Coronary artery (tissue), 2 donors: Measurements from ENCODE around the gene VGF.

Experiments used
- DNase-seq: peaks from one replicate; pipeline ENCODE4 v3.0.0-alpha.2; 2017; ENCODE audit warnings: low spot score
- H3K27ac ChIP-seq, 2 donors: fragments of 200-600 bp; sonication (generic); one replicate each; pipeline ENCODE4 v1.5.1; 2016 to 2019
- H3K4me3 ChIP-seq: fragments of 200-600 bp; sonication (generic); 2 replicates; pipeline ENCODE4 v1.5.1; 2016; ENCODE audit warnings: mild to moderate bottlenecking, moderate library complexity
- TF ChIP-seq, protein P1 (sequence below): fragments of 200-600 bp; sonication (generic); IDR thresholded peaks from one replicate; pipeline ENCODE4 v1.5.1; 2019; ENCODE audit warnings: antibody characterized with exemption

Gene VGF

DNA sequence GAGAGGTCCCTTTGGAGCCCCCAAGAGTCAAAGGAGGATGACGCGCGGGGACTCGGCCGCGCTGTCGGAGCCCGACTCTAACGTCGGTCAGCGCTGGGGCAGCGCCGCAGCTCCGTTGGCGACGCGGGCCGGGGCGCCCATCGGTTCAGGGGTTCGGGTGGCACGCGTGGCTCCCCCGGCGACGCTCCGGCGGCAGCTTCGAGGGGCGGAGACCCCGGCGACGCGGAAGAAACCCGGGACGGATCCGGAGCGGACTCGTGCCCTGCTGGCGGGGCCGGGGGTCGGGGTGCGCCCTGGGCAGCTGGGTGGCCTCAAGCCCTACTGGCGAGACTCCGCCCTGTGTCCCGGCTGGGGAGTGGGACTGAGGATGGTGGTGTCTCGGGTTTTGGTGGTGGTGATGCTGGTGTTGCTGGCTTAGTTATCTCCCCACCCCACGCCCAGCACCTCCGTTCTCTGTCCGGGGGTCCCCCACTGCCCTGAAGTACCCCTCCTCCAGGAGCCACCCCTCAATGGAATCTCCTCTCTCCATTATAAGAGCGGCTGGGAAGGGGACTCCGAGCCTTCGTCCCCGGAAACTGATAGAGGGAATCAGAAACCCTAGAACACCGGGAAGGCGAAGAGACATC, 14.9 kb upstream of the VGF start, which contains the start of gene NAT16:
Gene NAT16, minus strand, starts transcription at position 164 of the 626 bp plus-strand sequence. CDS start 5,486 bp downstream, outside the sequence.
- peak within 1 kb of the TSS; percentile 22 for H3K4me3 ChIP-seq
- no peak for DNase-seq
- TF ChIP-seq, protein P1, sequence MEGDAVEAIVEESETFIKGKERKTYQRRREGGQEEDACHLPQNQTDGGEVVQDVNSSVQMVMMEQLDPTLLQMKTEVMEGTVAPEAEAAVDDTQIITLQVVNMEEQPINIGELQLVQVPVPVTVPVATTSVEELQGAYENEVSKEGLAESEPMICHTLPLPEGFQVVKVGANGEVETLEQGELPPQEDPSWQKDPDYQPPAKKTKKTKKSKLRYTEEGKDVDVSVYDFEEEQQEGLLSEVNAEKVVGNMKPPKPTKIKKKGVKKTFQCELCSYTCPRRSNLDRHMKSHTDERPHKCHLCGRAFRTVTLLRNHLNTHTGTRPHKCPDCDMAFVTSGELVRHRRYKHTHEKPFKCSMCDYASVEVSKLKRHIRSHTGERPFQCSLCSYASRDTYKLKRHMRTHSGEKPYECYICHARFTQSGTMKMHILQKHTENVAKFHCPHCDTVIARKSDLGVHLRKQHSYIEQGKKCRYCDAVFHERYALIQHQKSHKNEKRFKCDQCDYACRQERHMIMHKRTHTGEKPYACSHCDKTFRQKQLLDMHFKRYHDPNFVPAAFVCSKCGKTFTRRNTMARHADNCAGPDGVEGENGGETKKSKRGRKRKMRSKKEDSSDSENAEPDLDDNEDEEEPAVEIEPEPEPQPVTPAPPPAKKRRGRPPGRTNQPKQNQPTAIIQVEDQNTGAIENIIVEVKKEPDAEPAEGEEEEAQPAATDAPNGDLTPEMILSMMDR: no peak
- no peak within 1 kb of the TSS for H3K27ac ChIP-seq

DNA sequence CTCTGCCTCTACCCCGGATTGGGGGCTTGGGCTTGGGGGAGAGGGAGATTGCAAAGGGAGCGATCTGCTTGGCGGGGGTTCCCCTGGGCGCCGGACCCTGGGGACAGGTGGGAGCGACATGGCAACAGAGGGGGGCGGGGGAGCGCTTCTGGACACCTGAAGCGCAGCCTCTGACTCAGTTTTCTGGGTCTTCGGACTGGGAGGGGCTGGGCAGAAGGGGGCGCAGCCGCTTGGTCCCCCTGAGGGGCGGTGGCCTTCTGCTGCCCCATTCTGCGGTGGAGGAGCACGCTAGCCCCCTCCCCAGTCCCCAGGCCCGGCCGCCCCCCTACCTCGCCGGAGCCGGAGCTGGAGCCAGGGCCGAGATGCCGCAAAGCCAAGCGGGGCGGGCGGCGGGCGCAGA, 14.3 kb upstream of the VGF start:
- peak overlapping the region; percentile 22 for H3K4me3 ChIP-seq
- no peak for DNase-seq
- TF ChIP-seq, protein P1: no peak

GRCh38 chr7:101179117-101179516, 13.7 kb upstream of the VGF start:
- no peak for DNase-seq
- peak overlapping the region; percentile 1 for H3K4me3 ChIP-seq
- H3K27ac ChIP-seq: no peak overlapping the region
- TF ChIP-seq, protein P1: no peak

More for the DNA sequence above, 14.3 kb upstream of the VGF start:
- no peak overlapping the region for H3K27ac ChIP-seq

GRCh38 chr7:101177644-101178043, 12.3 kb upstream of the VGF start:
- DNase-seq: no peak
- TF ChIP-seq, protein P1: no peak

DNA sequence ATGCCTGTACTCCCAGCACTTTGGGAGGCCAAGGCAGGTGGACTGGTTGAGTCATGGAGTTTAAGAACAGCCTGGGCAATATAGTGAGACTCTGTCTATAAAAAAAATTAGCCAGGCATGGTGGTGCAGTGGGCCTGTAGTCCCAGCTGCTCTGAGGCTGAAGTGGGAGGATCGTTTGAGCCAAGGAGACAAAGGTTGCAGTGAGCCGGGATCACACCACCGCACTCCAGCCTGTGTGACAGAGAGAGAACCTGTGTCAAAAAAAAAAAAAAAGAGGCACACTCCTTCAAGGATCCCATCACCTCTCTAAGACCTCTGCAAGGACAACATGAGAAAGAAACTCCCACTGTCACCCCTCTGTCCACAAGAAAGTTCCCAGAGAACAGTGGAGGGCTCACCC, 10.3 kb upstream of the VGF start:
- DNase-seq: no peak
- Histone ChIP-seq H3K4me3 (no peak overlapping the region), H3K27ac (no peak overlapping the region)
- TF ChIP-seq, protein P1: no peak

More at GRCh38 chr7:101177644-101178043, 12.3 kb upstream of the VGF start:
- Histone ChIP-seq H3K4me3 (no peak overlapping the region), H3K27ac (no peak overlapping the region)

DNA sequence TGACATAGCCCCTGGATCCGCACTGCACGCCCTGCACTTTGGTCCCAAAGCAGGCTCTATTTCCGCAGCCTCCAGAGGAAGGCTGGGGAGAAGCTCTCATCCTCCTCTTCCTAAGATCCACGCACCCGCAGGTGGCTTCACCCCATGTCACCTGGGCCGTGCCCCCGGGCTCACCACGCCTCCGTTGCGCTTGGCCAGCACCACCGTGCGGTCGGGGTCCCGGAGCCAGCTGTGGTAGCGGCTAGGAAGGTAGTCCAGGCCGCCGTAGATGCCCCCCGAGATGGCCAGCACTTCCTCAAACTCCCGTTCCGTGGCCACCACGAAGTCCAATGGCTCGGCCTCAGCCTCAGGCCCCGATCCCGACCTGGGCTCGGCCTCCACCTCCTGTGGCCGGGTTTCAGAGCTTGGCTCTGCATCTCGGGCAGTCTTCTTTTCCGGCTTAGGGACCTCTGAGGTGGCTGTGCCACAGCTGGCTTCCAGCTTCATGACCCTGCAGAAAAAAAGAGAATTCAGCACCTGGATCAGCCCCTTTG, 9.0 kb upstream of the VGF start:
- TF ChIP-seq, protein P1: no peak
- Histone ChIP-seq H3K27ac (no peak overlapping the region), H3K4me3 (no peak overlapping the region)
- no peak for DNase-seq

DNA sequence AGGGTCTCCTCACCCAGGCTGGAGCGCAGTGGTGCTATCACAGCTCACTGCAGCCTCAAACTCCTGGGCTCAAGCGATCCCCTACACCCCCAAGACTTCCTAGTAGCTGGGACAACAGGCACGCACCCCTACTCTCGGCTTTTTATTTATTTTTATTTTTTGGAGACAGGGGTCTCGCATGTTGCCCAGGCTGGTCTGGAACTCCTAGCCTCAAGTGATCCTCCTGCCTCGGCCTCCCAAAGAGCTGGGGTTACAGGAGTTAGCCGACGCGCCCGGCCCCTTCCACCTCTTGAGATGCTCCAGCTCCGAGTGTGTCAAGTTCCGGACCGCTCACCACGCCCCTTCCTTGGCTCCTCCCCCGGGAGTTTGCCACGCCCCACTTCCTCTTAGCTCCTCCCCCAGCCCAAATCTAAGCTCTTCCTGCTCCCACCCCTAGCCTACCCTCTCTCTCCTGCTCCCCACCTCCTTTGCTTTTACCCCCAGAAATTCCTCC, 8.4 kb upstream of the VGF start:
- no peak for DNase-seq

More for the DNA sequence above, 8.4 kb upstream of the VGF start:
- no peak overlapping the region for H3K4me3 ChIP-seq
- TF ChIP-seq, protein P1: no peak
- no peak overlapping the region for H3K27ac ChIP-seq
